T-helper 17 cell (primary cell): ENCODE measurements around the gene MCTP1. TPM values are rescaled to one million over a fixed set of nuclear protein-coding genes. Genes with fewer than 3 reads are reported as not detected.

ENCODE experiments used
- ATAC-seq: fragments of 150-1000 bp; cut with Tn5 transposase; 2 replicates; pipeline ENCODE4 v1.10.0; 2021; ENCODE audit warnings: mild to moderate bottlenecking, moderate library complexity
- DNase-seq, 3 donors: peaks; one replicate each; pipeline versions ENCODE4 v3.0.0 to v3.0.0-alpha.2; 2020 to 2021
- H3K9me3 ChIP-seq: one replicate; pipeline ENCODE4 v1.7.0; 2013; ENCODE audit warnings: low read length, mild to moderate bottlenecking; ENCODE audit not compliant: control insufficient read depth, poor library complexity, severe bottlenecking
- H3K27ac Mint-ChIP-seq: one replicate; pipeline ENCODE4 v1.8.0; 2022; ENCODE audit warnings: mild to moderate bottlenecking, moderate library complexity, mixed read lengths
- H3K27me3 Mint-ChIP-seq: one replicate; pipeline ENCODE4 v1.8.0; 2022; ENCODE audit warnings: mixed read lengths
- H3K36me3 Mint-ChIP-seq: one replicate; pipeline ENCODE4 v1.8.0; 2022; ENCODE audit warnings: low read depth, mixed read lengths
- H3K4me1 Mint-ChIP-seq: one replicate; pipeline ENCODE4 v1.8.0; 2022; ENCODE audit warnings: mild to moderate bottlenecking, mixed read lengths
- H3K4me3 Mint-ChIP-seq: one replicate; pipeline ENCODE4 v1.8.0; 2022; ENCODE audit warnings: mild to moderate bottlenecking, moderate library complexity, mixed read lengths
- total RNA-seq, 4 donors: library from RNA in 2 of 4; stranded (reverse) in 2 of 4; gene quantifications; one replicate each; pipeline ENCODE4 v1.2.3 and lab custom pipeline; 2022 to 2026

The MCTP1 gene
- total RNA-seq, 2 donors from 2014 or later = 2.0 to 14.8 TPM

GRCh38 chr5:94820488-94820887, 464.4 kb downstream of the MCTP1 start:
- Mint-ChIP-seq H3K27ac (no peak overlapping the region), H3K36me3 (no peaks in the 10 kb centered on the region), H3K4me1 (no peaks in the 10 kb centered on the region), H3K4me3 (no peak overlapping the region), H3K27me3 (peaks cover 4% of the 10 kb centered on the region)
- no peak for DNase-seq
- ATAC-seq = no peak
- H3K9me3 ChIP-seq = no peaks in the 10 kb centered on the region

GRCh38 chr5:94818904-94819303, 466.0 kb downstream of the MCTP1 start:
- Mint-ChIP-seq H3K4me3 (no peak overlapping the region), H3K36me3 (no peaks in the 10 kb centered on the region), H3K4me1 (no peaks in the 10 kb centered on the region), H3K27me3 (peaks cover 4% of the 10 kb centered on the region), H3K27ac (no peak overlapping the region)
- ATAC-seq = no peak
- DNase-seq = no peak
- H3K9me3 ChIP-seq = no peaks in the 10 kb centered on the region

- H3K9me3 ChIP-seq = no peaks in the 10 kb centered on the region
- Mint-ChIP-seq H3K36me3 (no peaks in the 10 kb centered on the region), H3K27me3 (peaks cover 14% of the 10 kb centered on the region), H3K4me3 (no peak overlapping the region), H3K27ac (no peak overlapping the region), H3K4me1 (no peaks in the 10 kb centered on the region)
- ATAC-seq (no peak), DNase-seq (no peak)
These were observed 469.4 kb downstream of the MCTP1 start for GRCh38 chr5:94815313-94816039.

- H3K4me1 Mint-ChIP-seq = no peaks in the 10 kb centered on the region
- no peak for ATAC-seq
- H3K9me3 ChIP-seq = no peaks in the 10 kb centered on the region
- no peak overlapping the region for H3K4me3 Mint-ChIP-seq
- no peaks in the 10 kb centered on the region for H3K36me3 Mint-ChIP-seq
- H3K27me3 Mint-ChIP-seq = peaks cover 16% of the 10 kb centered on the region
- no peak for DNase-seq
- H3K27ac Mint-ChIP-seq = no peak overlapping the region
These were observed 472.7 kb downstream of the MCTP1 start for GRCh38 chr5:94812232-94812631.

- Mint-ChIP-seq H3K27ac (no peak overlapping the region), H3K27me3 (peaks cover 16% of the 10 kb centered on the region), H3K4me3 (no peak overlapping the region), H3K36me3 (no peaks in the 10 kb centered on the region), H3K4me1 (no peaks in the 10 kb centered on the region)
- DNase-seq = no peak
- ATAC-seq = no peak
- H3K9me3 ChIP-seq = no peaks in the 10 kb centered on the region
These were observed 473.6 kb downstream of the MCTP1 start for GRCh38 chr5:94811331-94811730.

GRCh38 chr5:94810877-94811276, 474.0 kb downstream of the MCTP1 start:
- Mint-ChIP-seq H3K36me3 (no peaks in the 10 kb centered on the region), H3K4me1 (no peaks in the 10 kb centered on the region), H3K4me3 (no peak overlapping the region), H3K27me3 (peaks cover 19% of the 10 kb centered on the region), H3K27ac (peak overlapping the region; percentile 34)
- no peaks in the 10 kb centered on the region for H3K9me3 ChIP-seq
- ATAC-seq (no peak), DNase-seq (no peak)

- Mint-ChIP-seq H3K27me3 (peaks cover 16% of the 10 kb centered on the region), H3K4me1 (no peaks in the 10 kb centered on the region), H3K27ac (no peak overlapping the region), H3K4me3 (no peak overlapping the region), H3K36me3 (no peaks in the 10 kb centered on the region)
- ATAC-seq (no peak), DNase-seq (no peak)
- H3K9me3 ChIP-seq = no peaks in the 10 kb centered on the region
These were observed 474.6 kb downstream of the MCTP1 start for GRCh38 chr5:94810281-94810680.

GRCh38 chr5:94808497-94808896, 476.4 kb downstream of the MCTP1 start:
- Mint-ChIP-seq H3K27me3 (peaks cover 16% of the 10 kb centered on the region), H3K27ac (no peak overlapping the region), H3K4me3 (no peak overlapping the region), H3K4me1 (no peaks in the 10 kb centered on the region), H3K36me3 (no peaks in the 10 kb centered on the region)
- H3K9me3 ChIP-seq = no peaks in the 10 kb centered on the region
- no peak for DNase-seq
- ATAC-seq = no peak

GRCh38 chr5:94807985-94808384, 476.9 kb downstream of the MCTP1 start:
- H3K9me3 ChIP-seq = no peaks in the 10 kb centered on the region
- no peak overlapping the region for H3K4me3 Mint-ChIP-seq
- peaks cover 16% of the 10 kb centered on the region for H3K27me3 Mint-ChIP-seq
- DNase-seq (no peak), ATAC-seq (no peak)
- H3K36me3 Mint-ChIP-seq = no peaks in the 10 kb centered on the region
- no peak overlapping the region for H3K27ac Mint-ChIP-seq
- no peaks in the 10 kb centered on the region for H3K4me1 Mint-ChIP-seq

- Mint-ChIP-seq H3K36me3 (peaks cover 2% of the 10 kb centered on the region), H3K4me1 (no peaks in the 10 kb centered on the region), H3K4me3 (no peak overlapping the region), H3K27me3 (peaks cover 20% of the 10 kb centered on the region), H3K27ac (no peak overlapping the region)
- no peaks in the 10 kb centered on the region for H3K9me3 ChIP-seq
- ATAC-seq = no peak
- no peak for DNase-seq
These were observed 482.4 kb downstream of the MCTP1 start for GRCh38 chr5:94802450-94802849.

GRCh38 chr5:94796586-94796985, 488.3 kb downstream of the MCTP1 start:
- DNase-seq (no peak), ATAC-seq (no peak)
- Mint-ChIP-seq H3K4me3 (no peak overlapping the region), H3K27ac (no peak overlapping the region), H3K27me3 (peaks cover 15% of the 10 kb centered on the region), H3K36me3 (peaks cover 2% of the 10 kb centered on the region), H3K4me1 (peaks cover 21% of the 10 kb centered on the region)
- H3K9me3 ChIP-seq = no peaks in the 10 kb centered on the region

- Mint-ChIP-seq H3K27ac (peak overlapping the region; percentile 76), H3K36me3 (peaks cover under 1% of the 10 kb centered on the region), H3K4me3 (no peak overlapping the region), H3K4me1 (peaks cover 21% of the 10 kb centered on the region), H3K27me3 (peaks cover 3% of the 10 kb centered on the region)
- ATAC-seq (peak; percentile 44), DNase-seq (no peak)
- H3K9me3 ChIP-seq = no peaks in the 10 kb centered on the region
These were observed 491.1 kb downstream of the MCTP1 start for GRCh38 chr5:94793816-94794198.

- peak; percentile 99 for ATAC-seq
- no peaks in the 10 kb centered on the region for H3K27me3 Mint-ChIP-seq
- H3K9me3 ChIP-seq = no peaks in the 10 kb centered on the region
- no peaks in the 10 kb centered on the region for H3K36me3 Mint-ChIP-seq
- peak overlapping the region; percentile 76 for H3K27ac Mint-ChIP-seq
- no peak overlapping the region for H3K4me3 Mint-ChIP-seq
- peaks cover 21% of the 10 kb centered on the region for H3K4me1 Mint-ChIP-seq
- no peak for DNase-seq
These were observed 491.6 kb downstream of the MCTP1 start for GRCh38 chr5:94793113-94793815.

- Mint-ChIP-seq H3K27me3 (no peaks in the 10 kb centered on the region), H3K36me3 (no peaks in the 10 kb centered on the region), H3K4me3 (no peak overlapping the region), H3K4me1 (peaks cover 21% of the 10 kb centered on the region), H3K27ac (no peak overlapping the region)
- DNase-seq = no peak
- no peak for ATAC-seq
- H3K9me3 ChIP-seq = no peaks in the 10 kb centered on the region
These were observed 493.1 kb downstream of the MCTP1 start for GRCh38 chr5:94791829-94792228.
